ENCODE measurements around the gene EEPD1. TPM values are rescaled to one million over a fixed set of nuclear protein-coding genes. Genes with fewer than 3 reads are reported as not detected.

EEPD1 gene
- total RNA-seq, 2 experiments from 2014 or later: 11.9 to 13.8 TPM

- POLR2A ChIA-PET: no interaction called here
These were observed 120.8 kb downstream of the EEPD1 start for GRCh38 chr7:36273836-36274235.

DNA sequence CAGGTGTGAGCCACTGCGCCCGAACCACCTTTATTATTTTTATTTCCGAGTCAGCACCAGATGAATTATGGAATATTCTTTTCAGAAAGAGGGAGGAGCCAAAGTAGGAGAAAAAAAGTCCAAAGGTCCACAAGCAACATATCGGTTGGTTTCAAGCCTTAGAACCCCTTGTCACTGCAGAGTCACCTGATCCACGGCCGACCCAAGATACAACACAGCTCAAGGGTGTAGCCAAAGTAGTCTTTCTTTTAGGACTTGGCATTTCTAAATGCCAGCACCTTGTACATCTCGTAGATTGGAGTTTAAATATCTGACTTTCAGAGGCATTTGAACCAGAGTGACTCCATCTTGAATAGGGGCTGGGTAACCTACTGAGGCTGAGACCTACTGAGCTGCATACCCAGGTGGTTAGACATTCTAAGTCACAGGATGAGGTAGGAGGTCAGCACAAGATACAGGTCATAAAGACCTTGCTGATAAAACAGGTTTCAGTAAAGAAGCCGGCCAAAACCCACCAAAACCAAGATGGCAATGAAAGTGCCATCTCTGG, 122.8 kb downstream of the EEPD1 start:
- Mint-ChIP-seq H3K27ac (no peak overlapping the region), H3K27me3 (no peaks in the 10 kb centered on the region), H3K9me3 (no peaks in the 10 kb centered on the region), H3K4me1 (peaks cover 22% of the 10 kb centered on the region), H3K4me3 (no peak overlapping the region), H3K36me3 (ENCODE audit: low read depth) (no peaks in the 10 kb centered on the region)
- ChIA-PET POLR2A (no interaction called here), CTCF (interaction anchor here (0.9 to 1.0 kb wide), 2 partner anchors 9 to 14 kb away, joined by 3 to 4 read pairs; no protein-coding TSS in a partner anchor)
- DNase-seq: no peak

More at GRCh38 chr7:36273836-36274235, 120.8 kb downstream of the EEPD1 start:
- Mint-ChIP-seq H3K4me3 (no peak overlapping the region), H3K27me3 (no peaks in the 10 kb centered on the region), H3K4me1 (peaks cover 8% of the 10 kb centered on the region), H3K27ac (no peak overlapping the region), H3K9me3 (no peaks in the 10 kb centered on the region), H3K36me3 (ENCODE audit: low read depth) (no peaks in the 10 kb centered on the region)
- no peak for DNase-seq
- CTCF ChIA-PET: interaction anchor here (0.6 to 1.6 kb wide), 6 partner anchors 9 to 45 kb away, joined by 3 to 5 read pairs (median 3); no protein-coding TSS in a partner anchor

DNA sequence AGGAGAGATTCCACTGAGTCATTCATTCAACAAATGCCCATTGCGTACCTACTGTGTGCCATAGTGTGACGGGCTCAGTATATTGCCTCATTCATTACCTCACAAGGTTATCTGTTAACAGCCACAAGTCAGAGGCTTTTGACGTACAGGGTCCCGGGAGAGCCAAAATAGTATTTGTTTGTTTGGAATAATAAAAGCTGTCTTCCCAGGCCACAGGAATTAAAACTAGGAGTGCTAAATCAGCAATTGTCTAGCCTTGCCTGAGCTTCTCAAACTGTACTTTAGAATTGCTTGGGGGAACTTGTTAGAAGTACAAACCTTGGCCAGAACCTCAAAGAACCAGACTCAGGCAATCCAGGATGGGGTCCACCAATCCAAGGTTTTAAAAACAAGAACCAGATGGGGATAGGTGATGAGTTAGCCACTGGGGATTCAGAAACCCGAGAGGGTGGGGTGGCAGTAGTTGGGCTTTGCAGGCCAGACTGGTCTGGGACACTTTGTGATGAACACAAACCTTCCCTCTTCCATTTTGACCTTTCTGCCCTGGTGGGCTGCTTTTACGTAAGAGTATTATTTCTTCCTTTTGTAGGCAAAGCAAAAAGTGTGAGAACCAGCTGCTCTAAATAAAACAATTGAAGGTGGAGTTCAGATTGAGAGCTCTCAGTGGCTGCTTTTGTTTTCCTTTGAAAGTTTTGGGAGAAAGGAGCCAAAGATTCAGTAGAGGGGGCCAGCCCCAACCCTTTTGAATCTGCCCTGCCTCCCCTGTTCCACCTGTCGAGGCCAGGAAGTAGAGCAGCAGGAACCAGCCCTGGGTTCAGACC, 123.6 kb downstream of the EEPD1 start:
- Mint-ChIP-seq H3K4me3 (no peak overlapping the region), H3K27ac (no peak overlapping the region), H3K36me3 (ENCODE audit: low read depth) (no peaks in the 10 kb centered on the region), H3K9me3 (no peaks in the 10 kb centered on the region), H3K4me1 (peaks cover 28% of the 10 kb centered on the region), H3K27me3 (no peaks in the 10 kb centered on the region)
- DNase-seq: no peak
- CTCF ChIA-PET: interaction anchor here (1.0 kb wide), 1 partner anchor 8 kb away, joined by 4 read pairs; no protein-coding TSS in a partner anchor
- POLR2A ChIA-PET: no interaction called here

GRCh38 chr7:36277249-36277542, 124.1 kb downstream of the EEPD1 start:
- no peaks in the 10 kb centered on the region for H3K9me3 Mint-ChIP-seq
- H3K27ac Mint-ChIP-seq: peak overlapping the region; percentile 50
- CTCF ChIA-PET: no interaction called here
- H3K27me3 Mint-ChIP-seq: no peaks in the 10 kb centered on the region
- POLR2A ChIA-PET: no interaction called here
- H3K4me1 Mint-ChIP-seq: peaks cover 30% of the 10 kb centered on the region
- no peak for DNase-seq
- no peaks in the 10 kb centered on the region for H3K36me3 Mint-ChIP-seq (ENCODE audit: low read depth)
- no peak overlapping the region for H3K4me3 Mint-ChIP-seq

DNA sequence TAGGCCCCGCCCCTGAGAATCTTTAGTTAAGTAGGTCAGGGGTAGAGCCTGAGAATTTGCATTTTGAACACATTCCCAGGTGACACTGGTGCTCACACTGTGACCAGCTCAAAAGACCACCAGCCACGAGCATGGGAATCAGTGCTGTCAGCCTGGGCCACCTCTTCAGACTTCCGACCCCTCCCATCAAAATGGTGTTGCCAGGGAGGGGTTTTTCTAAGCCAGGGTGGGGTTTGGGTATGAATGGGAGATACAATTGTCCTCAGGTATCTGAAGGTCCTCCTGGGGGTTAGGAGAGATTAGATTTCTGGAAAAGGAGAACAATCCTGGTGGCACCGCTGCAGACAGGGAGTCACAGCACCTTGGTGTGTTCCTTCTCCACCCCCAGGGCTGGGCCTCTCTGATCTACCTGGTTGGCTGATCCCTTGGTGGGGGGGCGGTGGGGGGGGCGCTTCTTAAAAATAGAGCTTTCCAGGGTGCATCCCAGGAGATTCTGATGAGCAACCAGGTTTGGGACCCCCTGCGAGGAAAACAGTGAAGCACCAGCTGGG, 125.1 kb downstream of the EEPD1 start:
- H3K4me3 Mint-ChIP-seq: no peak overlapping the region
- CTCF ChIA-PET: no interaction called here
- H3K27ac Mint-ChIP-seq: no peak overlapping the region
- POLR2A ChIA-PET: no interaction called here
- no peak for DNase-seq
- H3K4me1 Mint-ChIP-seq: peaks cover 40% of the 10 kb centered on the region
- H3K36me3 Mint-ChIP-seq (ENCODE audit: low read depth): no peaks in the 10 kb centered on the region
- no peaks in the 10 kb centered on the region for H3K9me3 Mint-ChIP-seq
- H3K27me3 Mint-ChIP-seq: no peaks in the 10 kb centered on the region

DNA sequence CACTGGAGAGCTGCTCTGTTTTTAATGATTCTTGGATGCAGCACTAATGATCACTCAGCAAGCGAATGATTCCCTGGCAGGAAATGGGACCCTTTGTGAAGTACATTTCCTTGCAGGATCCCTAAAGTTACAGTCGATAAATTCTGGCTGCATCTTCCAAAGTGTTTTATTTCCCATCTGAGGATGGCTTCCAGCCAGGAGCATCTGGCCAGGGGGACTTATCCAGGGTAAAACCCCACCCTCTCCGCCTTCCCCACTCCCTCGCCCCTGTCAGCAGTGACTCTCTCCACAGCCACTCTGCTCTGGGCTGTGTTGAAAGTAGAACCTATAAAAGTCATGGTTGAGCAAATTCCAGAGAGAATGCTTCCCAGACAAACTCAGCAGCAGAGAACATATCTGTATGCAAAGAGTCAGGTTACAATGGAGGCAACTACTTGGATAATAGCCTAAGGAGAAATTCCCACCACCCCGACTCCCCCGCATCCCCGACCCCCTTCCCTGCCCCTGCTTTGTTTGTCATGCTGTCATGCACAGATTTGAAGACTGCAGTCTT, 125.6 kb downstream of the EEPD1 start:
- Mint-ChIP-seq H3K27ac (peak overlapping the region; percentile 20), H3K9me3 (no peaks in the 10 kb centered on the region), H3K27me3 (no peaks in the 10 kb centered on the region), H3K36me3 (ENCODE audit: low read depth) (no peaks in the 10 kb centered on the region), H3K4me1 (peaks cover 41% of the 10 kb centered on the region), H3K4me3 (no peak overlapping the region)
- DNase-seq: no peak
- CTCF ChIA-PET: interaction anchor here (1.3 kb wide), 1 partner anchor 19 kb away, joined by 3 read pairs; no protein-coding TSS in a partner anchor
- POLR2A ChIA-PET: no interaction called here

- Mint-ChIP-seq H3K9me3 (no peaks in the 10 kb centered on the region), H3K4me1 (peaks cover 48% of the 10 kb centered on the region), H3K4me3 (no peak overlapping the region), H3K27ac (peak overlapping the region; percentile 20), H3K36me3 (ENCODE audit: low read depth) (no peaks in the 10 kb centered on the region), H3K27me3 (no peaks in the 10 kb centered on the region)
- ChIA-PET POLR2A (no interaction called here), CTCF (interaction anchor here (1.0 to 1.3 kb wide), 2 partner anchors 8 to 19 kb away, joined by 3 read pairs; no protein-coding TSS in a partner anchor)
- no peak for DNase-seq
These were observed 126.3 kb downstream of the EEPD1 start for GRCh38 chr7:36279200-36279925.

- ChIA-PET POLR2A (no interaction called here), CTCF (interaction anchor here (1.0 to 1.3 kb wide), 2 partner anchors 8 to 18 kb away, joined by 3 read pairs; no protein-coding TSS in a partner anchor)
- Mint-ChIP-seq H3K27ac (no peak overlapping the region), H3K4me1 (peaks cover 49% of the 10 kb centered on the region), H3K4me3 (no peak overlapping the region), H3K9me3 (no peaks in the 10 kb centered on the region), H3K36me3 (ENCODE audit: low read depth) (no peaks in the 10 kb centered on the region), H3K27me3 (no peaks in the 10 kb centered on the region)
- DNase-seq: no peak
These were observed 126.9 kb downstream of the EEPD1 start for GRCh38 chr7:36279926-36280315.

DNA sequence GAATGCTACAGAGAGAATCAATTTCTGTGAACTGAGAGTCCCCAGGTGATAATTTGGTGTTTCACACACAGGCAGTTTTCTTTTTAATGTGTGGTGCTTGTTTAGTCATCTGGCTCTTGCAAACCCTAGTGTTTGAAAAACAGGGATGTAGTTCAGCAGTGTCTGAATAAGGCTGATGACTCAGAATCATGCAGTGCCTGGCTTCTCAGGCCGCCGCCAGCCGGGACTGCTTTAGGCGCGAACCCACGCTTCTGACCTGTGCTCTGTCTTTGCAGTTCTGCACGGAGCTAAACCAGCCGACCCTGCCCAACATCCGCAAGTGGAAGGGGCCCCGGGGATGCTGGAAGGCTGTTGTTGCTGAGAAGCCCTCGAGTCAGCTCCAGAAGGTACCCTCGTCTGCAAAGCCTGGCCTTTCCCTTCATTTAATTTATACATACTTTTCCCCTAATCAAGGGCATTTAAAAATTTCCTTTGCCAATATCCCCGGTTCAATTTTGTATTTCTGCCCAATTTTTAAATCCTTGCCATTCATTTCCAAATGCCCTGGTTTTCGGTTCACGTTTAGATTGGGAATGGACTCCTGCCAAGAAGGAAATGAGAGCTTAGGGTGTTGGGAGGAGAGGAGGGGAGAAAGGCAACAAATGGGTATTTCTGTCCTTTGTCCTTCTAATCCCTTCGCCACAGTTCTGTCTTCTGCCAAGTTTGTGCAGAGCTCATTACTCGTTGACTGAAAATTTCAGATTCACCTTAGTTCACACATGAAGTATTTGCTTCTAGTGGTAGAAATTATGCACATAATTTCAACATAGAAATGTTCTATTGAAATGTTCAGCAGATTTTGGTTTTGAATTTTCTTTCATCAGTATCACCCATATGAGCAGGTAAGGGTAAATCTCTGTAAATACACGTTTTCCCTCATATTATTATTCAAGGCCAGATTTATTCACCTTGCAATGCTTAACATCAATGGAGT, 128.1 kb downstream of the EEPD1 start:
- DNase-seq: no peak
- CTCF ChIA-PET: interaction anchor here (1.2 kb wide), 1 partner anchor 166 kb away, joined by 3 read pairs; no protein-coding TSS in a partner anchor

GRCh38 chr7:36281945-36282717, 129.1 kb downstream of the EEPD1 start:
- Mint-ChIP-seq H3K4me3 (no peak overlapping the region), H3K36me3 (ENCODE audit: low read depth) (peaks cover 3% of the 10 kb centered on the region), H3K9me3 (no peaks in the 10 kb centered on the region), H3K27ac (no peak overlapping the region), H3K4me1 (peaks cover 69% of the 10 kb centered on the region), H3K27me3 (no peaks in the 10 kb centered on the region)
- CTCF ChIA-PET: interaction anchor here (1.1 kb wide), 1 partner anchor 9 kb away, joined by 3 read pairs; no protein-coding TSS in a partner anchor
- POLR2A ChIA-PET: no interaction called here
- DNase-seq: no peak

More for the DNA sequence above, 128.1 kb downstream of the EEPD1 start:
- POLR2A ChIA-PET: no interaction called here
- H3K4me1 Mint-ChIP-seq: peaks cover 62% of the 10 kb centered on the region
- no peak overlapping the region for H3K27ac Mint-ChIP-seq
- no peak overlapping the region for H3K4me3 Mint-ChIP-seq
- no peaks in the 10 kb centered on the region for H3K36me3 Mint-ChIP-seq (ENCODE audit: low read depth)
- no peaks in the 10 kb centered on the region for H3K9me3 Mint-ChIP-seq
- H3K27me3 Mint-ChIP-seq: no peaks in the 10 kb centered on the region

- Mint-ChIP-seq H3K4me1 (peaks cover 80% of the 10 kb centered on the region), H3K4me3 (no peak overlapping the region), H3K27ac (peak overlapping the region; percentile 47), H3K27me3 (no peaks in the 10 kb centered on the region), H3K9me3 (no peaks in the 10 kb centered on the region), H3K36me3 (ENCODE audit: low read depth) (peaks cover 5% of the 10 kb centered on the region)
- DNase-seq: no peak
- POLR2A ChIA-PET: no interaction called here
- CTCF ChIA-PET: no interaction called here
These were observed 130.1 kb downstream of the EEPD1 start for GRCh38 chr7:36283181-36283580.
